ENCODE measurements around the gene CCKAR.

The CCKAR gene

DNA sequence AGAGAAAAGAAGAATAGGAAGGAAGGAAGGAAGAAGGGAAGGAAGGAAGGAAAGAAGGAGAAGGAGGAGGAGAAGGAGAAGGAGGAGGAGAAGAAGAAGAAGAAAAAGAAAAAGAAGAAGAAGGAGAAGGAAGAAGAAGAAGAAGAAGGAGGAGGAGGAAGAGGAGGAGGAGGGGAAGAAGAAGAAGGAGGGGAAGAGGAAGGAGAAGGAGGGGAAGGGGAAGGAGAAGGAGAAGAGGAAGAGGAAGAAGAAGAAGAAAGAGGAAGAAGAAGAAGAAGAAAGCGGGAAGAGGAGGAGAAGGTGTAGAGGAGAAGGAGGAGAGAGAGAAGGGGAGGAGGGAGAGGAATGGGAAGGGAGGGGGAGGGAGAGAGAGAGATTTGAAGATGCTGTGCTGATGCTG, 22.6 kb downstream of the CCKAR start:
- DNase-seq (ENCODE audit: extremely low read depth, low read depth) = no peak
- TF ChIP-seq, protein P1, sequence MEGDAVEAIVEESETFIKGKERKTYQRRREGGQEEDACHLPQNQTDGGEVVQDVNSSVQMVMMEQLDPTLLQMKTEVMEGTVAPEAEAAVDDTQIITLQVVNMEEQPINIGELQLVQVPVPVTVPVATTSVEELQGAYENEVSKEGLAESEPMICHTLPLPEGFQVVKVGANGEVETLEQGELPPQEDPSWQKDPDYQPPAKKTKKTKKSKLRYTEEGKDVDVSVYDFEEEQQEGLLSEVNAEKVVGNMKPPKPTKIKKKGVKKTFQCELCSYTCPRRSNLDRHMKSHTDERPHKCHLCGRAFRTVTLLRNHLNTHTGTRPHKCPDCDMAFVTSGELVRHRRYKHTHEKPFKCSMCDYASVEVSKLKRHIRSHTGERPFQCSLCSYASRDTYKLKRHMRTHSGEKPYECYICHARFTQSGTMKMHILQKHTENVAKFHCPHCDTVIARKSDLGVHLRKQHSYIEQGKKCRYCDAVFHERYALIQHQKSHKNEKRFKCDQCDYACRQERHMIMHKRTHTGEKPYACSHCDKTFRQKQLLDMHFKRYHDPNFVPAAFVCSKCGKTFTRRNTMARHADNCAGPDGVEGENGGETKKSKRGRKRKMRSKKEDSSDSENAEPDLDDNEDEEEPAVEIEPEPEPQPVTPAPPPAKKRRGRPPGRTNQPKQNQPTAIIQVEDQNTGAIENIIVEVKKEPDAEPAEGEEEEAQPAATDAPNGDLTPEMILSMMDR (IDR thresholded peaks at IDR 0.05; ENCODE audit: low read depth, low read length) = no peak

DNA sequence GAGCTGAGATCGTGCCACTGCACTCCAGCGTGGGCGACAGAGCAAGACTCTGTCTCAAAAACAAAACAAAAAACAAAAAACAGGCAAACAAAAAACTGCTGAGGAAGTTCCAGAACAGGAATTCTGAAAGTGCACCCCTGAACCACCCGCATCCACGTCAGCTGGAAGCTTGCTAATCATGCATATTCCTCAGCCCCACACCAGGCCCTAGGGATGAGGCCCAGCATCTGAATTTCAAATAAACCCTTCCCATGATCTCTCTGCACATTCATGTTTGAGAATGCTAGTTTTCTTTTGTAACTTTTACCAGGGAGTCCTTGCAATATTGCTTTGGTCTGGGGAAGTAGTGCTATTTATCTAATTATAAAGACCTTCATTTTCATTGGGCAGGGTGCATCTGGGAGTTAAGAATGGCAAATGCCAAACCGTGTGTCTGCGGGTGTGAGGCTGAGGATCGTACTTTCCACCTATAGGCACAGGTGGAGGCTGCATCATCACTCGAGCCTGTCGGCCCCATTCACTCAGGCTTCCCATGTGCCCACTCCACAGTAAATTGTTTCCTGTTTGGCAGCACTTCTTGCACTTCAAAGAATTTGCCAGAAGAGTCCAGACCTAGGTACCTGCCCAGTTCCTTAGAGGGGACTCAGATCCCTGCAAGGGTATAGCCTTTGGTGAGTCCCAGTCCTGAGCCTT, 23.6 kb downstream of the CCKAR start:
- no peak for DNase-seq (ENCODE audit: extremely low read depth, low read depth)
- TF ChIP-seq, protein P1 (IDR thresholded peaks at IDR 0.05; ENCODE audit: low read depth, low read length) = no peak

DNA sequence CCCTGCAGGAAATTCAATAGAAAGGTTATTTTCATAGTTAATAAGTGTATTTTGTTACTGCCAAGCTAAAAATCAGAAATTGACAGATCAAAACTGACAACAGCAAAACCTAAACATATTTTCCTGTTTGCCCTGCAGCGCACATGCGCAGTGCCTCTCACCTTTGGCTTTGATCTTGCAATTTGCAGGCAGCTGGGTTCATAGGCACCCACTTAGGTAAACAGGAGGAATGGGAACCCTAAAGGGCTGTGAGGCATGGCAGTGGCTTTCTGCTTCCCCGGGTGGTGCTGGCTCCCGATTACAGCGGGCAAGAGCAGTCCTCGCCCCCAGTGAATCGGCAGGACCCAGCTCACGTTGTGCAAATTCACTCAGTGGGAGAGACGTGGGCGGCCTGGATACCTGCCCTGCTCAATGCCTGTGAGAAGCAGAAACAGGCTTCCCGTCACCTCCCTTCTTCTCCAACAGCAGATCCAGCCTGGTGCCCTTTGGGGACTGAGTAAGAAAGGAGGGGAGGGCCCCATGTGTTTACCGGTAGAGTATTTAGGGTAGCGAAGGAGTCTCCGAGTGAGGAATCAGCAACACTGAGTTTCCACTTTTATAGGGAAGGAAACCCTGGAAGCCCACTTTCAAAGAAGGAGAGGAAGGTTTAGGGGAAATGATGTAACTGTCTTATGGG, 25.7 kb downstream of the CCKAR start:
- TF ChIP-seq, protein P1 (IDR thresholded peaks at IDR 0.05; ENCODE audit: low read depth, low read length) = no peak
- no peak for DNase-seq (ENCODE audit: extremely low read depth, low read depth)

DNA sequence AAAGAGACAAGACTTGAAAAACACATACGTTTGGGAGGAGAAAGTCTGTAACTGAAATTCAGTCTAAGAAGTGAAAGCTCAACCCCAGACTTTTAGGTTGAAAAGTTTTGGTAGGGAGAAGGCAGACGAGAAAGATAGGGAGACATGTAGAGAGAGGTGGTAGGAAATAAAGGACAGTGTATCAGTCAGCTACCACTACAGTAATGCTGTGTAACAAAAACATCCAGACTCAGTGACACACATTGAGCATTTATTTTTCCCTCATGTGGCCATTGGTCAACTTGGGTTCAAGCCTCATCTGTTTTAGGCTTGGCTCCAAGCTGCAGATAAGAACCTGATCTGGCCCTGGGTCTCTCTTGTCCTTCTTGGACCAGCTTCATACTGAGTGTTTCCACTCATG, 26.9 kb downstream of the CCKAR start:
- TF ChIP-seq, protein P1 (IDR thresholded peaks at IDR 0.05; ENCODE audit: low read depth, low read length) = no peak
- no peak for DNase-seq (ENCODE audit: extremely low read depth, low read depth)

DNA sequence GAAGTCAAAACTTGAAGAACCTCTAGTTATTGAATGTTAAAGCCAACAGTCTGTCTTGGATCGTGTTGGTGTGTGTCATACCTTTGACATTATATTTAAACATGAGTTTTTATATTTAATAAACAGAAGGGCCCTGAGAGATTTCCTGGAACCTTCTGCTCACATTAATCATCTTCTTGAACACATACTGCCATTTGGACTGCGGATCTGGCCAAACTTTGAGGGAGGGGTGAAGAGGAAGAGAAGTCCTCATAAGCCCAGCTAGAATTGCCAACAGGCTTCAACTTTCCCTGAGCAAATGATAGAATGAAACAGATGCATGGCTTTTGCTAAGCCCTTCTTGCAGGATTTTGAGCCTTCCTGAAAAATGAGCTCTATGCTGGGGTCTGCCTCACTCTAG, 27.4 kb downstream of the CCKAR start:
- DNase-seq (ENCODE audit: extremely low read depth, low read depth) = no peak
- TF ChIP-seq, protein P1 (IDR thresholded peaks at IDR 0.05; ENCODE audit: low read depth, low read length) = no peak

DNA sequence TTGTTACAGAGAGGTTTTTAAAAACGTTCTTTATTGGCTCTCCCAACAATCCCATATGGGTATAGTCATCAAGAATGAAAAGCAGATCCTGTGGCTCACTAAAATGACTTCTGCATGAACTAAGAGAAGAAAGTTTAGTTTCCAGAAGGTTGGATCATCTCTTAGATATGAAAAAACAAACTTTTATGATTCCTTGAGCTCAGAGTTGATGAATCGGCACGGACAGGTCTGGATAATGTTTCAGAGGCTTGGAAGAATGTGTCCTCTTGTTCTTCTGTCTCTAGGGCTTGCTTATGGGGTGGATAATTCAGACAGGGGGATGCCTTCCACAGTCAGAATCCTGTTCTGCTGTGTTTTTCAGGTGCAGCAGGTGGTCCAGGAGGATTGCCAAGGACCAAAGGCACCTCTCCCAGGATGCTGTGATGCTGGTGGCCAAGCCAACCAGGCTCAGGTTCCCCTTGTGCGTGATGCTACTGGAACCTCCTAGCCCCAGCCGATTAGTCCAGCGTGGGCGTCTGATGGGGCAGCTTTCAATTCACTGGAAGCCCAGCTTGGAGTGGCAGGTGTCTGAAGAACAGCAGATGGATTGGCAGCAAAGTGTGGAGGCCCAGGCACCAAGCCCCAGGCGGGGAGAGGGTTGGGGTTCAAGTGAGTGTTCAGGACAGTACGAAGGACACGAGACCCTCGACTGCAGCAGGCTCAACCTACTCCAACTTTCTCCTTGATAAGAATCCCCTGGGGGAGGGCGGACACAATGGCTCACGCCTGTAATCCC, 30.3 kb downstream of the CCKAR start:
- DNase-seq (ENCODE audit: extremely low read depth, low read depth) = no peak
- TF ChIP-seq, protein P1 (IDR thresholded peaks at IDR 0.05; ENCODE audit: low read depth, low read length) = no peak
